Upper lobe of right lung (tissue), 1 donor: ENCODE data around the gene MOB4. TPM values are rescaled to one million over a fixed set of nuclear protein-coding genes. Genes with fewer than 3 reads are reported as not detected.
"Not testable (repeated sequence)": the region's sequence is repeated elsewhere in the genome, so short reads cannot be mapped to it uniquely, and the experiment has no call there.

ENCODE experiments used
- ATAC-seq: fragments of 200-7000 bp; cut with Tn5 transposase; one replicate; pipeline ENCODE4 v1.9.1; 2020; ENCODE audit warnings: mild to moderate bottlenecking, moderate library complexity
- DNase-seq: peaks from one replicate; pipeline ENCODE4 v3.0.0-alpha.2; 2020
- H3K27ac ChIP-seq: fragments of 200-600 bp; one replicate; pipeline ENCODE4 v1.8.0; 2022
- H3K27me3 ChIP-seq: fragments of 200-600 bp; one replicate; pipeline ENCODE4 v1.8.0; 2022; ENCODE audit warnings: mild to moderate bottlenecking
- H3K36me3 ChIP-seq: fragments of 200-600 bp; one replicate; pipeline ENCODE4 v1.8.0; 2022
- H3K4me1 ChIP-seq: fragments of 200-600 bp; one replicate; pipeline ENCODE4 v1.8.0; 2022
- H3K4me3 ChIP-seq: fragments of 200-600 bp; one replicate; pipeline ENCODE4 v1.8.0; 2022; ENCODE audit warnings: mild to moderate bottlenecking
- H3K9me3 ChIP-seq: fragments of 200-600 bp; one replicate; pipeline ENCODE4 v1.8.0; 2022
- CTCF ChIP-seq: fragments of 200-600 bp; IDR thresholded peaks from one replicate; pipeline ENCODE4 v1.8.0; 2022; ENCODE audit warnings: antibody characterized with exemption
- intact Hi-C: fragments of 100-400 bp; cut with DNase I; formaldehyde crosslinking; loops from one replicate; pipeline ENCODE4 v1.11.0; 2022
- total RNA-seq: library from RNA; stranded (reverse); fragmentation: NEBNext Ultra II Directional; extraction: Animal tissue kit (Norgen Biotek cat#: 25700); gene quantifications from one replicate; pipeline ENCODE4 v1.2.1, GENCODE V29; 2021
- donor health status: DM: no; HTN: yes; CAD: no; lungs with severe emphysema.

MOB4 gene
- total RNA-seq, 1 donor from 2014 or later: 19.6 TPM

GRCh38 chr2:197576631-197577030 lies 60.8 kb downstream of the MOB4 start:
- no peak overlapping the region for H3K4me3 ChIP-seq
- H3K9me3 ChIP-seq: no peaks in the 10 kb centered on the region
- no peak overlapping the region for H3K27ac ChIP-seq
- no peak for ATAC-seq
- no peaks in the 10 kb centered on the region for H3K36me3 ChIP-seq
- H3K4me1 ChIP-seq: no peaks in the 10 kb centered on the region
- DNase-seq: no peak
- no peaks in the 10 kb centered on the region for H3K27me3 ChIP-seq
- TF ChIP-seq CTCF: no peak
- intact Hi-C loops: no loop called here

- Histone ChIP-seq H3K4me3 (no peak overlapping the region), H3K4me1 (no peaks in the 10 kb centered on the region), H3K27ac (no peak overlapping the region), H3K9me3 (no peaks in the 10 kb centered on the region), H3K27me3 (no peaks in the 10 kb centered on the region), H3K36me3 (no peaks in the 10 kb centered on the region)
- DNase-seq (no peak), ATAC-seq (no peak)
- intact Hi-C loops: no loop called here
- no peak for TF ChIP-seq CTCF
Observed at GRCh38 chr2:197577446-197577845, 61.6 kb downstream of the MOB4 start.

GRCh38 chr2:197578294-197578693 lies 62.4 kb downstream of the MOB4 start:
- intact Hi-C loops, ATAC-seq, H3K4me3 ChIP-seq, DNase-seq, H3K9me3 ChIP-seq, H3K36me3 ChIP-seq, H3K27me3 ChIP-seq, H3K4me1 ChIP-seq, H3K27ac ChIP-seq: not testable (repeated sequence)

- H3K27ac ChIP-seq, H3K4me1 ChIP-seq, ATAC-seq, DNase-seq, H3K9me3 ChIP-seq, H3K4me3 ChIP-seq, H3K27me3 ChIP-seq, H3K36me3 ChIP-seq, intact Hi-C loops: not testable (repeated sequence)
Observed at GRCh38 chr2:197580166-197580565, 64.3 kb downstream of the MOB4 start.

GRCh38 chr2:197587255-197587654 lies 71.4 kb downstream of the MOB4 start:
- H3K27ac ChIP-seq, H3K36me3 ChIP-seq, H3K9me3 ChIP-seq, ATAC-seq, H3K27me3 ChIP-seq, H3K4me1 ChIP-seq, intact Hi-C loops, DNase-seq, H3K4me3 ChIP-seq: not testable (repeated sequence)

GRCh38 chr2:197591339-197592072 lies 75.6 kb downstream of the MOB4 start:
- Histone ChIP-seq H3K36me3 (no peaks in the 10 kb centered on the region), H3K9me3 (no peaks in the 10 kb centered on the region), H3K27ac (no peak overlapping the region), H3K4me3 (no peak overlapping the region), H3K4me1 (no peaks in the 10 kb centered on the region), H3K27me3 (no peaks in the 10 kb centered on the region)
- TF ChIP-seq CTCF: no peak
- intact Hi-C loops: no loop called here
- DNase-seq (no peak), ATAC-seq (peak; percentile 41)

- Histone ChIP-seq H3K4me3 (no peak overlapping the region), H3K27ac (no peak overlapping the region), H3K36me3 (no peaks in the 10 kb centered on the region), H3K4me1 (no peaks in the 10 kb centered on the region), H3K27me3 (no peaks in the 10 kb centered on the region), H3K9me3 (no peaks in the 10 kb centered on the region)
- ATAC-seq: no peak
- TF ChIP-seq CTCF: no peak
- intact Hi-C loops: no loop called here
- DNase-seq: no peak
Observed at GRCh38 chr2:197596766-197597165, 80.9 kb downstream of the MOB4 start.
